Right hindlimb (tissue), 1 donor: ENCODE results near the gene UCHL5.
A peak's percentile ranks its signal among the peaks of the same experiment; 100 is the strongest.

Experiments
- DNase-seq: peaks from one replicate; pipeline ENCODE4 v3.0.0-alpha.2; 2018

Gene UCHL5, protein sequence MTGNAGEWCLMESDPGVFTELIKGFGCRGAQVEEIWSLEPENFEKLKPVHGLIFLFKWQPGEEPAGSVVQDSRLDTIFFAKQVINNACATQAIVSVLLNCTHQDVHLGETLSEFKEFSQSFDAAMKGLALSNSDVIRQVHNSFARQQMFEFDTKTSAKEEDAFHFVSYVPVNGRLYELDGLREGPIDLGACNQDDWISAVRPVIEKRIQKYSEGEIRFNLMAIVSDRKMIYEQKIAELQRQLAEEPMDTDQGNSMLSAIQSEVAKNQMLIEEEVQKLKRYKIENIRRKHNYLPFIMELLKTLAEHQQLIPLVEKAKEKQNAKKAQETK

DNA sequence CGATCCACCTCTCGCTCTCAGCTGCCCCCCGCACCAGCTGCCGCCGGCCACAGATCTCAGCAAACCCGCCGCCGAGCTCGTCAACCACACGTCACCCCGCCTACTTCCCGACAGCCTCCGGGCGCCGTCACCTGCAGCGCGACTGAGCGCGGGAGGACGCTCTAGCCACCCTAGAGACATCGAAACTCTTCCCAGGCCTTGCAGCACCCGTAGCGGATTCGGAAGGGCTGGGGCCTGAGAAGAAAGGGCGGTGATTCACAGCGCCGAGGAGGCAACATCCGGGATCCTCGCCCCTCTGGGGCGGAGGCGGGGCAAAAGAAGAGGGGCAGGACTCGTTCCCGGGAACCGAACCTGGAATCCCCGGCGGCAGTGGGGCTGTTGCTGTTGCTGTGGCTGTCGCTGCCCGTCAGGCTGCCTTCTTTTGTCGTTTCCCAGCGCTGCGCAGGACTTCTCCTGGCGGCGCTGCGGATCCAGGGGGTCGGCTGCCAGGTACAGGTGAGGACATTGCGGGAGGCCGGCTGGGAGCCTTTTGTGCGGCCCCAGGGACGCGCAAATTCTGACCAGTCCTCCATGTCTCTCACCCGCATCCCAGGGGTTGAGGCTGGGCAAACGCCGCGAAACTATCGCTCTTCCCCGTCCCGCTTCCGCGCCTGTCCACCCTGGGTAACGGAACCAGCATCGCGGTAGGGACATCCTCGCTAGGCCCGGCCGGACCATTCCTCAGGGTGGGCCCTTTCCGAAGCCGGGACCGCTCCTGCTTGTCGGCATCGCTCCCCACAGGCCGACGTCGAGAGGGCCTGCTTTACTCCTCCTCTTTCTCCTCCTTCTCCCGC is at the start of gene UCHL5, which contains the start of gene RO60:
UCHL5 (minus strand) TSS at position 79 of the 833 bp plus-strand sequence. CDS start 100 bp downstream, outside the sequence.
RO60 (plus strand) TSS at position 331 of the 833 bp plus-strand sequence. CDS start 9,443 bp downstream, outside the sequence.
- DNase-seq = peak; percentile 97

DNA sequence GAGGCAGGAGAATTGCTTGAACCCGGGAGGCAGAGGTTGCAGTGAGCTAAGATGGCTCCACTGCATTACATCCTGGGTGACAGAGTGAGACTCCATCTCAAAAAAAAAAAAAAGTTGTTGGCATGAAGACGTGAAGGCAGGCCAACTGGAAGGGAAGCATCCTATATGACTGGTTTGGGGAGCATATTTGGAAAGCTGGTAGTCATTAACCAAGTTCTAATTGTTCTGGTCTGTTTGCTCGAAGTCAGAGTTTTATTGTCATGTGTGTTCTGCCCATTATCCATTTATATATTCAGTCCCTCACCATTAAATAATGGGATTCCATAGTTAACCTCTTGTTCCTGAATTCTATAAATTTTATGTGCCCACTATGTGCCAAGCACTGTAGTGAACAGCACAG is 49.3 kb upstream of the UCHL5 start:
- no peak for DNase-seq

DNA sequence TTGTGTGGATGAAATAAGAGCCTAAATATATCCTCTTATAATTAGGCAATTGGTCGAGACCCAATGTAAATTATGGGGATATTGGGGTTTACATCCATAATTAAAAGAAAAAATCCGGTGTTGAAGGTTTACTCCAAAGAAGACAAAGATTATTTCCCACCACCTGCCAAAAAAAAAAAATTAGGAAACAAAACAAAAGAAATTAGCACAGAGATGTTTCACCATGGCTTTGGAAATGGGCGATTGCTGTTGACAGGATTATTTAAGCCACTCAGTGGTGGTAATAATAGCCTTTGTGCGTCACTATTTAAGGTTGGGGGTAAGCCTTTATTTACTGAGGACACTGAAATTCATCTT is 46.6 kb upstream of the UCHL5 start:
- no peak for DNase-seq

DNA sequence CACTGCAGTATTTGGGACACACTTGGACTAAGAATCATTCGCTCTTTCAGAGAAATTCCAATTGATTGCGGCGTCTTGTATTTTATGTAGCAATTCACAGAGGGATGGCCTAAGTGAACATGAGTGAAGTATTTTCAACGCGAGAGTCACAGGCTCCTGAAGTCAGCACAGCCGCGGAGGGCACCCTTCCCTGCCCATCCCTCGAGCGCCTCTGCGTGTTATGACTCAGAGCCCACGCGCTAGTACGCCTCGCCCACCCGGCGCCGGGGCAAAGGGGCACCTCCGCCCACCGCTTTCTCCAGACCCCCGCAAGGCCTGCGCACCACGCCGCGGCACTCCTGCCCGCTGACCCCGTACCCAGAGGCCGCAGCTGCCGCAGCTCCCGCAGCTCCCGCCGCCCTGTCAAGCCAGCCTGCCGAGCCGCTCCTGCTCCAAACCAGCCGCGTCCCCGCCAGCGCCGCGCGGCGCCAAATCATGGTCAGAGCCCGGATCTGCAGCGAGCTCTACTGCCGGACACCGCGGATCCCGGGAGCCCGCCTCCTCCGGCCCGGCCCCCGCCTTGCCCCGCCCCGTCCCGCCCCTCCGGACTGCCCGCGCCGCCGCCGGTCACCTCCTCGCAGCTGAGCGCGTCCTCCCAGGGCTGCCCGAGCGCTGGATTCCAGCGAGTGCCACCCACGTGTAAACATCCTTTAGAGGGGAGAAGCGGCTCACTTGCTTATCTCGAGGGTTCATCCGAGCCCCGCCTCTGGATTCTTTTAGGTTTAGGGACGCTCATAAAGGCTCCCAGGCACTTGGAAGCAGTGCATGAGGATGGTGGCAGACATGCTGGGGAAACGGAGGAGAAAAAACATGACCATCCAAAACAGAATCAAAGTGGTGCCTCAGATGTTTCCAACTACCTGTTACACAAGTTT is 46.0 kb upstream of the UCHL5 start, which contains the start of gene GLRX2:
GLRX2 (minus strand) TSS at position 508 of the 914 bp plus-strand sequence; CDS start at position 476, 32 bp downstream.
- DNase-seq = peak; percentile 93

DNA sequence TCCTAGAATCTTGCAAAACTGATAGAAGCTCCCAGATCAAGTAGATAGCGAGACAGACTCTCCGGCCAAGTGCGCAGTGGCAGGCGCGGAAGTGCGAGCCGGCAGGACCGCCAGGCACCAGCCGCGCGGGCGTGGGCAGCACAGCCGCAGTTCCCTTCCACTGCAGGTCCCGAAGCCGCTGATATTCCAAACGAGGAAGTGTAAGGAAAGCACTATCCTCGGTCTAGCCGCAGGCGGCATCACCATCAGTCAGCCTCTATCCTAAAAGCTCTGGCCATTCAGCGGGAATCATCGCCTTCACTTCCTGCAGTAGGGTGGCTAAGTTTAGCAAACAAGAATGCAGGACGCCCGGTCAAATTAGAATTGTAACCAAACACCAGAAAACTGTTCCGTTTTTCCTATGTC is 45.3 kb upstream of the UCHL5 start:
- DNase-seq = peak; percentile 59

DNA sequence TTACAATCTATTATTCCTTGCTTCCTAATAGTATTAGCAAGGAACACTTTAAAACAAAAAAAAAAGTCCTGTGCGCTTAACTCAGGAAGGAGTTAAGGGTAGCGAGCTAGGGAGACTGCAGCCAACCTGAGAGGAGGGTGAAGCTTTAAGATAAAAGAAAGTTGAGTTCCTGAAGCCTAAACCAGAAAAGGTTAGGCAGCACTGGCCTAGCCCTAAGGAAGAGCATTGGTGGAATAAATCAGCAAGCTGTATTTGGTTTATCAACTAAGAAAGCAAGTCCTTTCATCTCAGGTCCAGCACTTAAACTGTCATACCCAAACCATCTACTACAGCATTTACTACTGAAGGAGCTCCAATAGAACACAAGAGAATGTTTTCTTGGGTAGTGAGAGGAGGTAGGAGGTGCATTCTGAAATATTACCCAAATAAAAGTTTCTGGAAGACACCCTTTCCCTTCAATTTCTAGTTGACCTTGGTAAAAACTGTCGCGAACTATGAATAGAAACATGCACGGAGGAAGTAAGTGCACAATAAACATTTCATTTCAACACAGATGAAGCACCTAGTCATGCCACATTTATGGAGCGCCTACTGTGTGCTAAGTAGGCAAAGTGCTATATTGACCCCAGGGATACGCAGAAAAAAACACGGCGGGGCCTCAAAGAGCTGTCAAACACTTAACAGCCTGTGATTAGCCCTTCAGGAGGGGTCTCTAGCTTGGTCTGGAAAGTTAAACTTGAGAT is 44.8 kb upstream of the UCHL5 start:
- DNase-seq = no peak

DNA sequence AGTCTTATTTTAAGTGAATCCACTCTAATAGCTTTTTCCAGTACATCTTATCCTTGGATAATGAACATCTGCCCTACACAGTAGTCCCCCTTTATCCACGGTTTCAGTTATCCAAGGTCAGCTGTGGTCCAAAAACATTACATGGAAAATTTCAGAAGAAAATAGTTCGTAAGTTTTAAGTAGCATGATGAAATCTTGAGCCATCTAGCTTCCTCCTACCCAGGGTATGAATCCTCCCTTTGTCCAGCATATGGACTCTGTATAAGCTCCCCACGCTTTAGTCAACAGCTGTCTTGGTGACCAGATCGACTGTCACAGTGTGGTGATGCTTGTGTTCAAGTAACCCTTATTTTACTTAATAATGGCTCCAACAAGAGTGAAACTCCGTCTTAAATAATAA is 43.5 kb upstream of the UCHL5 start:
- no peak for DNase-seq

DNA sequence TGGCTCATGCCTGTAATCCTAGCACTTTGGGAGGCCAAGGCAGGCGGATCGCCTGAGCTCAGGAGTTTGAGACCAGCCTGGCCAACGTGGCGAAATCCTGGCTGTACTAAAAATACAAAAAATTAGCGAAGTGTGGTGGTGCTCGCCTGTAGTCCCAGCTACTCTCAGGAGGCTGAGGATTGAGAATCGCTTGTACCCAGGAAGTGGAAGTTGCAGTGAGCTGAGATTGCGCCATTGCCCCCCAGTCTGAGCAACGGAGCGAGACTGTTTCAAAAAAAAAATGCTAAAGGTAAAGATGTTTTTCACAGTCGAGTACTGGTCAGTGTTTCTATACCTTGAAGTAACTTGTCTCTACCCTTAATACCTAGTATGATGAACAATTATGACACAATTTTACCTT is 35.0 kb upstream of the UCHL5 start:
- DNase-seq = no peak

DNA sequence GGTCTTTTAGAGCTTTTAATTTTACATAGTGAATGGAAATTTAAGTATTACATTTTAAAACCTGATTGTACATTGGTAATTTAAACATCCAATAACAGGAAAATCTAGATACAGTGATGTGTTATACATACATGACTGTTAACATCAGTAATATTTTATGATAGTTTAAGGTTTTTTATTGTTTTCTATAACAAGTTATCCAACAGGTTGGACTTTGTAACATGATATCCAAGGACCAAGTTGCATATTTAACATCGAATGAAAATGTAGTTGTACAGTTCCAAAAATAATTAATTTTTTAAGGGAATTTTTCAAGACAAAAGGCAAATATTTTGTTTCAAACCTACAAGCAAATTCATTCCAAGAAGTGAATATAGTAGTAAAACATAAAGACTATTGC is 31.7 kb upstream of the UCHL5 start:
- DNase-seq = no peak

DNA sequence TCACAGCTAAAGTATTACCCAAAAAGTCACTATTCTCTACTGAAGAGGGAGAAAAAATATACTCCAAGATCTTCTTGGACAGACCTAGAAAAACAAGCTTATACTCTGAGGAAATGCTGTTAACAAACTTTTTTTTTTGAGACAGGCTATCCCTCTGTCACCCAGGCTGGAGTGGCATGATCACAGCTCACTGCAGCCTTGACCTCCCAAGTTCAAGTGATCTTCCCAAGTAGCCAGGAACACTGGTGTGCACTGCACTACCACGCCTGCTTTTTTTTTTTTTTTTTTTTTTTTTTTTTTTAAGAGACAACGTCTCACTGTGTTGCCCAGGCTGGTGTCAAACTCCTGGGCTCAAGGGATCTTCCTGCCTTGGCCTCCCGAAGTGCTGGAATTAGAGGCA is 28.7 kb upstream of the UCHL5 start:
- DNase-seq = no peak

DNA sequence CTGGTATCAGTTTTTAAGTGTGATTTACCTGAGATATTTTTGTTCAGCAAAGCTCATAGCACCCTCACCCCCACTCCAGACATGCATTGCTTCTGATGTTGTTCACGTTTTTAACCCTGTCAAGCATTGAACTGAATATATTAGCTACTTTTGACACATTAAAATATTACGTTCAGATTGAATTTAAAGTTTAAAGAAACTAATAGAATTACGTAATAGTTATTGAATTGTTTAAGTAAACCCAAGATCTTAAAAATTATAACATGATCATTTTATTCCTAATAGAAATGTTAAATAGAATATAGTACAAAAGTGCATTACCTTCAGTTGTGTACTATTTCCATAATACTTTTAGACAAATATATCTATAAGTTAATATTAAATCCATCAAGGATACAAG is 27.2 kb upstream of the UCHL5 start:
- DNase-seq = no peak

DNA sequence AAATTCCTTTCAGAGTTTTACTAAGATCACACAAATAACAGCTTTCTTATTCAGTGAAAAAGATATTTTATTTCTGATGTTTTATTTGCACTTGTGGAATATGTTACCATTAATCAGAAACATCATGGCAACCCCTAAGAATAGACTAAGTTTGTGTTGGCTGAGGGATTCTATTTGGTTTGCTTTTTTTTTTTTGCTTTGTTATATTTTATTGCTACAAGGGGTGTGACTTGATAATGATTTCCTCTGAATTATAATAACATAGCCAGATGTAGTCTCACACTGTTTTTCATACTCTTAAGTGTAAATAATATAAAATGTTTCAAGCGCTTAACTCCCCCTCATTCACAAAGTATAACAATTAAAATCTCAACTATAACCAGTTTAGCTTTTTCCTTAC is 26.1 kb upstream of the UCHL5 start:
- DNase-seq = no peak

DNA sequence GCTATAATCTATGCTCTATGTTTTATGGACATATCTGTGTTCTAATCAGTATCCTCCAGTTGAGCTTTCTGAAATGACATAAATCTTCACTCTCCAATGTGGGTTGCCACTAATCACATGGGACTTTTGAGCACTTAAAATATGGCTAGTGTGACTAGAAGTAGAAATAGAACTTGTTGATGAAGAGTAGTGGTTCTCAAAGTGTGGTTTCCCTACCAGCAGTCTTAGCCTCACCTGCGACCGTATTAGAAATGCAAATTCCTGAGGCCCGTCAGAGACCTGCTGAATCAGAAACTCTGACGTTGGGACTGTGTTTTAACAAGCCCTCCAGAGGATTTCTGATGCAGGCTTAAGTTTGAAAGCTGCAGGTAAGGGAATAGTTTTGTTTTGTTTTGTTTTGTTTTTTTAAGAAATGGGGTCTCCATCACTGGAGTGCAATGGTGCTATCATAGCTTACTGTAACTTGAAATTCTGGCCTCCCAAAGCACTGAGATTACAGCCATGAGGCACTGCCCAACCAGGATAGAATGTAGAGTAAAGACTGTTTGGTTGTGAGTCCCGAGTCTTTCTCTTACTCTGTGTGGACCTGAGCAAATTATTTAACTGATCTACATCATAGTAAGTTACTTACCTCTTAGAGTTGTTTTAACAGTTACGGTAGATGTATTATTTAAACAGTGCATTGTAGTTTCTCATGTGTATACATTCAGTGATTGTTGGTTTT is 24.4 kb upstream of the UCHL5 start:
- no peak for DNase-seq

DNA sequence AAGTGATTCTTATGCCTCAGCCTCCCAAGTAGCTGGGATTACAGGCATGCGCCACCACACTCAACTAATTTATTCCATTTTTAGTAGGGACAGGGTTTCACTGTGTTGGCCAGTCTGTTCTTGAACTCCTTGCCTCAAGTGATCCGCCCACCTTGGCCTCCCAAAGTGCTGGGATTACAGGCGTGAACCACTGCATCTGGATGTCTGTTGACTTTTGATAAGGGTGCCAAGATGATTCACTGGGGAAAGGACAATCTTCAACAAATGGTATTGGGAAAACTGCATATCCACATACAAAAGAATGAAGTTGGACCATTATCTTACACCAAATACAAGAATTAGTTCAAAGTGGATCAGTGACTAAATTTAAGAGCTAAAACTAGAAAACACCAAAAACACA is 20.0 kb upstream of the UCHL5 start:
- DNase-seq = no peak

DNA sequence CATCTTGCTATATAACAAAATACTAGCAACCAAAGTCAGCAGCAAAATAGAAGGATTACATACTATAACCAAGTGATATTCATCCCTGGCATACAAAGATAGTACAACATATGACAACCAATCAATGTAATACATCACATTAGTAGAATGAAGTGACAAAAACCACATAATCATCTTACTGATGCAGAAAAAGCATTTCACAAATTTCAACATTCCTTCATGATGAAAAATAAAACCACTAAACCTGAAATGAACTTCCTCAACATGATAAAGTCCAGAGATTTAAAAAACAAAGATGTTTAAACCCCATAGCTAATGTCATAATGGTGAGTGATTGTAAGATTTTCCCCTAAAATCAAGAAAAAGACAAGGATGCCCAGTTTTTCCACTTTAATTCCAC is 18.8 kb upstream of the UCHL5 start:
- DNase-seq = no peak

DNA sequence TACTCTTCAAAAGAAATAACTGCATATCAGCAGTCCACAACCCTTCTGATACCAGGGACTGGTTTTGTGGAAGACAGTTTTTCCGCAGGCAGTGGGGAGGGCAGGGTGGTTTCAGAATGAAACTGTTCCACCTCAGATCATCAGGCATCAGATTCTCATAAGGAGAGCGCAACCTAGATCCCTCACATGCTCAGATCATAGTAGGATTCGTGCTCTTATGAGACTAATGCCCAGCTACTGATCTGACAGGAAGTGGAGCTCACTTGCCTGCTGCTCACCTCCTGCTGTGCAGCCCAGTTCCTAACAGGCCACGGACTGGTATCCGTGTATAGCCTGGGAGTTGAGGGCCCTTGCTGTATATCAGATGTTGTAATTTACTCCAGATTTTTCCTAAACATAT is 11.8 kb upstream of the UCHL5 start:
- no peak for DNase-seq

DNA sequence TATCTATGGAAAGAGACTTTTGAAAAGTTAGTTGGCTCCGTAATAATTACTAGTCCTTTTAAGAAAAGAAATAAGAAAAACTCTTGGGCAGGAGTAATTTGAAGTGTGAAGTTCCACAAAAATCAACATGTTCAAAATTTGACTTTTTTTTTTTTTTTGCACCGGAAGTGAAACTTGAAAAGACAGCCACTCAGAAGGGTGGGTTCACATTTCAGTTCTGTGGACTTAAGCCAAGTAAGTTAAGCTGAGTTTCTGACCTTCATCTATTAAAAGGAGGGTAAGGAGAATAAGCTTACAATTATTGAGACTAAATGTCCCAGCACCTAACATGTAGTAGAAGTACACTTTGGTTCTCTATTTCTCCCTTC is 11.2 kb upstream of the UCHL5 start:
- DNase-seq = no peak

DNA sequence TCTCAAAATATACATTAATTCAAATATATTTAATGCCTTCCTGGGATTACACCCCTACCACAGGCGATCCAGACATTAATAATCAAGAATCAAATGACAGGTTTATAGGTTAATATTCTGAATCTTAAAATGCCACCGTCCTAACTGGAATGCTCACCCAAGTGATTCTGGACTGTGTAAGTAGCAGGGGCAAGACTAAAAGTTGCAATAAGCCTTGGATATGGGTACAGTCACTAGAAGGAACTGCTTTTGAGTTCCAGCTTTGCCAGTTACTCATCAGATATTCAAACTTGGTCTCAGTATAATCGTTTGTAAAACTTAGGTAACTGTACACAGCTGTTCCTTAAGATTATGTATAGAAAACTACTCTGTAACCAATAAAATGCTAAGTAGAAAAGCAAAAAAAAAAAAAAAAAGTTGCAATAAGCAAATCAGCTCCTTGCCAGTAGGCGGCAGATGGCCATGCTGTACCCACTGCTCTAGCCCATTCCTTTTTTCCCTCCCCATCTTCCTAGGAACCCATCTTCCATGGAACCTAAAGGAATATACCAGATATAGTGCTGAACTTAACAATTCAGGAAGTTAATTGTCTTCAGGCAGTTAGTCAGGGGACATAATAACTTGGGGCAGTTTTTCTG is 10.7 kb upstream of the UCHL5 start:
- no peak for DNase-seq

DNA sequence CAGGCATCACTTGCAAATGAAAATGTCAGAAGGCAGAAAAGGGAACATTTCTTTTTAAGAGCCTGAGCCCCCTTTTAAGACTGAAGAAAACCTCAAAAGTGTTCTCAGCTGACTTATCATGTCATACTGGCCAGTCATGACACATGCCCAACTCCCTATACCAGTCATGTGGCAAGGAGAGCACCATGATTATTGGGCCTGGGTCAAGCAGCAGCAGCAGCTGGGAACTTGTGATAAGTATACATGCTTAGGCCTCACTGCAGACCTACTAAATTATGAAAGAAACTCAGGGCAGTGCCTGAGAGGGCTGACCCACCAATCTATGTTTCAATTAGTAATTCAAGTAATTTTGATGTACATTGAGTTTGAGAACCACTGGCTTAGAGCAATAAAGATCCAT is 8.9 kb upstream of the UCHL5 start:
- DNase-seq = no peak

DNA sequence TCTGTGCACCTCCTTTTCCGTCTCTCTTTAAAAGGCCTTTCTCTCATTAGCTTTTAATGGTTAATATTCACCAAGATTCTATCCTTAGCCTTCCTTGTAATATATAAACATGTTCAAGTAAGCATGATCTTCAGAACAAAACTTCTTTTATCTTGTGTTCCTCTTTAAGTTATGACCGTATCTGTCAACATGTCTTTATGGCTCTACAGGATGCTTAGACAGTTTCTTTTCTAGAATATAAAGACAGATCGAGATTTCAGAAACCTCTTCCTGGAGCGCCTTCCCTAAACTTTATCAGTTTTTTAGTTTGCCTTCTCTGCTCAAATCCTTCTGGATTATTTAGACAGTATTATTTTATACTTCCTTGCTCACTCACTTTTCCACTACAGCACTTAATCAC is 7.4 kb upstream of the UCHL5 start:
- no peak for DNase-seq

DNA sequence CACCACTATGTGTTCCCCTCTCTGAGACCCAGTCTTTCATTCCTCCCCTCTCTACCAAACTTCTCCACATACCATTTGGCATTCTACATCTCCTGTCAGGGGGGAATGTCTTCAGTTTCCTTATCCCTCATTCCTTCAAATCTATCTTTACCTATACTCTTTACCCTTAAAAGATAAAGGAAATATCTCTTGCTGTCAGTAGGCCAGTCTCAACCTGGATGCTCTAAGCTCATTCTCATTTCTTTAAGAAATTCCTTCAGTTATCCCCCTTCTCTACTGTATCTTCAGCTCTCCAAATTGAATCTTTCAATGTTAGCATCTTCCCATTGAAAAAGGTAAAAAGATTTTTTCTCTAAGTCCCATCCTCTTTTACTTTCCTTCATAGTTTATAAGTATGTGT is 6.8 kb upstream of the UCHL5 start:
- no peak for DNase-seq
